ENCODE measurements around the gene FXYD2. TPM values are rescaled to one million over a fixed set of nuclear protein-coding genes. Genes with fewer than 3 reads are reported as not detected.

The FXYD2 gene
- total and polyA plus RNA-seq, 2 of the 13 experiments (the other 11 are each of a cell fraction or from before 2014, with no cell fraction given), result 45.9 to 106 TPM

- peak; percentile 28; the same call in 1 of the 2 replicates for TF ChIP-seq MYPOP (CRISPR knock-in tag; IDR thresholded peaks at IDR 0.05)
- no peak for TF ChIP-seq NCOA2 (CRISPR knock-in tag; IDR thresholded peaks at IDR 0.05)
- TF ChIP-seq ZSCAN12 (CRISPR knock-in tag; IDR thresholded peaks at IDR 0.05), result no peak
- peak; percentile 72 for TF ChIP-seq POLR2AphosphoS5 (IDR thresholded peaks at IDR 0.05; ENCODE audit: low read depth, low read length)
- TF ChIP-seq ZNF552 (CRISPR knock-in tag; IDR thresholded peaks at IDR 0.05; ENCODE audit: borderline replicate concordance), result no peak
- no peak for TF ChIP-seq NFAT5 (CRISPR knock-in tag; IDR thresholded peaks at IDR 0.05)
- no peak for TF ChIP-seq IRX3 (CRISPR knock-in tag; IDR thresholded peaks at IDR 0.05; ENCODE audit: borderline replicate concordance, low read depth)
- TF ChIP-seq ZNF383 (CRISPR knock-in tag; IDR thresholded peaks at IDR 0.05; ENCODE audit: borderline replicate concordance), result no peak
- TF ChIP-seq, protein P1, sequence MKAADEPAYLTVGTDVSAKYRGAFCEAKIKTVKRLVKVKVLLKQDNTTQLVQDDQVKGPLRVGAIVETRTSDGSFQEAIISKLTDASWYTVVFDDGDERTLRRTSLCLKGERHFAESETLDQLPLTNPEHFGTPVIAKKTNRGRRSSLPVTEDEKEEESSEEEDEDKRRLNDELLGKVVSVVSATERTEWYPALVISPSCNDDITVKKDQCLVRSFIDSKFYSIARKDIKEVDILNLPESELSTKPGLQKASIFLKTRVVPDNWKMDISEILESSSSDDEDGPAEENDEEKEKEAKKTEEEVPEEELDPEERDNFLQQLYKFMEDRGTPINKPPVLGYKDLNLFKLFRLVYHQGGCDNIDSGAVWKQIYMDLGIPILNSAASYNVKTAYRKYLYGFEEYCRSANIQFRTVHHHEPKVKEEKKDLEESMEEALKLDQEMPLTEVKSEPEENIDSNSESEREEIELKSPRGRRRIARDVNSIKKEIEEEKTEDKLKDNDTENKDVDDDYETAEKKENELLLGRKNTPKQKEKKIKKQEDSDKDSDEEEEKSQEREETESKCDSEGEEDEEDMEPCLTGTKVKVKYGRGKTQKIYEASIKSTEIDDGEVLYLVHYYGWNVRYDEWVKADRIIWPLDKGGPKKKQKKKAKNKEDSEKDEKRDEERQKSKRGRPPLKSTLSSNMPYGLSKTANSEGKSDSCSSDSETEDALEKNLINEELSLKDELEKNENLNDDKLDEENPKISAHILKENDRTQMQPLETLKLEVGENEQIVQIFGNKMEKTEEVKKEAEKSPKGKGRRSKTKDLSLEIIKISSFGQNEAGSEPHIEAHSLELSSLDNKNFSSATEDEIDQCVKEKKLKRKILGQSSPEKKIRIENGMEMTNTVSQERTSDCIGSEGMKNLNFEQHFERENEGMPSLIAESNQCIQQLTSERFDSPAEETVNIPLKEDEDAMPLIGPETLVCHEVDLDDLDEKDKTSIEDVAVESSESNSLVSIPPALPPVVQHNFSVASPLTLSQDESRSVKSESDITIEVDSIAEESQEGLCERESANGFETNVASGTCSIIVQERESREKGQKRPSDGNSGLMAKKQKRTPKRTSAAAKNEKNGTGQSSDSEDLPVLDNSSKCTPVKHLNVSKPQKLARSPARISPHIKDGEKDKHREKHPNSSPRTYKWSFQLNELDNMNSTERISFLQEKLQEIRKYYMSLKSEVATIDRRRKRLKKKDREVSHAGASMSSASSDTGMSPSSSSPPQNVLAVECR (CRISPR knock-in tag; IDR thresholded peaks at IDR 0.05; ENCODE audit: borderline replicate concordance), result peak; percentile 33; the same call in 1 of the 2 replicates
- TF ChIP-seq, protein P2, sequence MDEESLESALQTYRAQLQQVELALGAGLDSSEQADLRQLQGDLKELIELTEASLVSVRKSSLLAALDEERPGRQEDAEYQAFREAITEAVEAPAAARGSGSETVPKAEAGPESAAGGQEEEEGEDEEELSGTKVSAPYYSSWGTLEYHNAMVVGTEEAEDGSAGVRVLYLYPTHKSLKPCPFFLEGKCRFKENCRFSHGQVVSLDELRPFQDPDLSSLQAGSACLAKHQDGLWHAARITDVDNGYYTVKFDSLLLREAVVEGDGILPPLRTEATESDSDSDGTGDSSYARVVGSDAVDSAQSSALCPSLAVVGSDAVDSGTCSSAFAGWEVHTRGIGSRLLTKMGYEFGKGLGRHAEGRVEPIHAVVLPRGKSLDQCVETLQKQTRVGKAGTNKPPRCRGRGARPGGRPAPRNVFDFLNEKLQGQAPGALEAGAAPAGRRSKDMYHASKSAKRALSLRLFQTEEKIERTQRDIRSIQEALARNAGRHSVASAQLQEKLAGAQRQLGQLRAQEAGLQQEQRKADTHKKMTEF (CRISPR knock-in tag; IDR thresholded peaks at IDR 0.05), result no peak
- no peak for TF ChIP-seq ATF5 (CRISPR knock-in tag; IDR thresholded peaks at IDR 0.05; ENCODE audit: low read depth)
- no peak for TF ChIP-seq CENPT (CRISPR knock-in tag; IDR thresholded peaks at IDR 0.05; ENCODE audit: low read depth)
- no peak for TF ChIP-seq EED (CRISPR knock-in tag; IDR thresholded peaks at IDR 0.05)
Observed at GRCh38 chr11:117824571-117825537, at the start of gene FXYD2 (continued).

All from HepG2 (cell line).